Mammary epithelial cell (primary cell): ENCODE measurements around the gene PRSS36.

Source experiments
- EZH2 ChIP-seq: IDR thresholded peaks from 2 replicates; pipeline ENCODE4 v1.6.1; 2012; ENCODE audit warnings: low read length, inconsistent platforms, borderline replicate concordance
- TF ChIP-seq, protein P1 (sequence below), 2 donors: IDR thresholded peaks in 1 of 2; conservative IDR thresholded peaks in 1 of 2; 2 replicates each; pipeline ENCODE4 v1.5.1; 2011 to 2012; ENCODE audit warnings: inconsistent platforms in 2 of 2, low read length in 2 of 2, mild to moderate bottlenecking in 2 of 2, control low read depth in 1 of 2, low read depth in 1 of 2; ENCODE audit not compliant: insufficient read depth in 1 of 2; ENCODE audit errors: extremely low read depth in 1 of 2

DNA sequence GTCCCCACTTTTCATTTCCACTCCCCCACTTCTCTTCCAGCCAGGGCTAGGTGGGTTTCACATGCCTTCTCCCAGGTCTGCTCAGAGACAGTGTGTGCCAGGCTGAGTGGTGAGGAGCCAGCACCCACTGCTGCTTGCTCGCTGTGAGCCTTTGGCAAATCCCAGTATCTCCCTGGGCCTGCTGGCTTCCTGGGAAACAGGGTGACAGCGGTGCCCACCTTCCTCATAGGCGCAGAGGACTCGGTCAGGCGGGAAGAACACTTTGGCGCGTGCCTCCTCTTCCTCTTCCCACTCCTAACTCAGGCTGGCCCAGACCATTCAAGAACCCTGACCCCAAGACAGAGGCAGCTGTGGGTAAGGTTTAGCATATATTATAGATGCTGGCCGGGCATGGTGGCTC lies 60.7 kb downstream of the PRSS36 start:
- TF ChIP-seq, protein P1, sequence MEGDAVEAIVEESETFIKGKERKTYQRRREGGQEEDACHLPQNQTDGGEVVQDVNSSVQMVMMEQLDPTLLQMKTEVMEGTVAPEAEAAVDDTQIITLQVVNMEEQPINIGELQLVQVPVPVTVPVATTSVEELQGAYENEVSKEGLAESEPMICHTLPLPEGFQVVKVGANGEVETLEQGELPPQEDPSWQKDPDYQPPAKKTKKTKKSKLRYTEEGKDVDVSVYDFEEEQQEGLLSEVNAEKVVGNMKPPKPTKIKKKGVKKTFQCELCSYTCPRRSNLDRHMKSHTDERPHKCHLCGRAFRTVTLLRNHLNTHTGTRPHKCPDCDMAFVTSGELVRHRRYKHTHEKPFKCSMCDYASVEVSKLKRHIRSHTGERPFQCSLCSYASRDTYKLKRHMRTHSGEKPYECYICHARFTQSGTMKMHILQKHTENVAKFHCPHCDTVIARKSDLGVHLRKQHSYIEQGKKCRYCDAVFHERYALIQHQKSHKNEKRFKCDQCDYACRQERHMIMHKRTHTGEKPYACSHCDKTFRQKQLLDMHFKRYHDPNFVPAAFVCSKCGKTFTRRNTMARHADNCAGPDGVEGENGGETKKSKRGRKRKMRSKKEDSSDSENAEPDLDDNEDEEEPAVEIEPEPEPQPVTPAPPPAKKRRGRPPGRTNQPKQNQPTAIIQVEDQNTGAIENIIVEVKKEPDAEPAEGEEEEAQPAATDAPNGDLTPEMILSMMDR (conservative IDR thresholded peaks at IDR 0.05 in 1 of 2, IDR thresholded peaks at IDR 0.05 in 1 of 2; ENCODE audit: extremely low read depth in 1 of 2, insufficient read depth in 1 of 2, low read depth in 1 of 2, low read length in 2 of 2) = no peak
- TF ChIP-seq EZH2 = no peak
